ENCODE measurements around the gene DIS3L2.
"Not testable (repeated sequence)": the region's sequence is repeated elsewhere in the genome, so short reads cannot be mapped to it uniquely, and the experiment has no call there.

DIS3L2 gene

DNA sequence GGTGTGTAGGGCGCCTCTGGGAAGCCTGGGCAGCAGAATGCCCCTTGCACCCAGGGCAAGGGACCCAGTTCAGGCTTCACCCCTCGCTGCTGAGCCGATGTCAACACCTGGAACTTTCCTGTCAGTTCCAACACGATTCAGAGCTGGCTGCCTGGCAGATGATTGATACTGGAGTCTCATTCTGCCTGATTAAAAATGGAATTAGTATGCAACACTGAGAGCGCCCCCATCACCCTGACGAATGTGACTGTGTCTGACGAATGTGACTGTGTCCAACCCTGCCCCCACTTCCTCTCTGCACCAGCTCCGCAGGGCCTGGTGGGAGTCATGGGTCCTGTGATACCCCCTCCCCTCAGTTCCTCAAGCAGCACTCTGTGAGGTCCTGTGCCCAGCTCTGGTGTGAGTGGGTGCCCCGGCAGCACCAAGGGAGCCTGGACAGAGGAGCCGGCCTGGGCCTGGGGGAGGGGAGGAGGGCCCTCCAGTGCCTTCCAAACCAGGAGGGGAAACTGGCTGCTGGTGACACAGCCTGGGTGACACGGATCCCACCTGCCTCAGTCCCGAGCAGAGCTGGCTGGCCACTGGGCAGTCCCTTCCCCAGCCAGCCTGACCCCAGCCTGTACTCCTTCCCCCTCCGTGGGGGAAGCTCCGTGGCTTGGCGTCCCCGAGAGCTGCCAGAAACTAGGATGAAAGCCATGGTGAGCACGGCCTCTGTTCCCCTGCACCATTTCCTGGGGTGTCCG, 375.6 kb downstream of the DIS3L2 start:
- DNase-seq, result no peak

DNA sequence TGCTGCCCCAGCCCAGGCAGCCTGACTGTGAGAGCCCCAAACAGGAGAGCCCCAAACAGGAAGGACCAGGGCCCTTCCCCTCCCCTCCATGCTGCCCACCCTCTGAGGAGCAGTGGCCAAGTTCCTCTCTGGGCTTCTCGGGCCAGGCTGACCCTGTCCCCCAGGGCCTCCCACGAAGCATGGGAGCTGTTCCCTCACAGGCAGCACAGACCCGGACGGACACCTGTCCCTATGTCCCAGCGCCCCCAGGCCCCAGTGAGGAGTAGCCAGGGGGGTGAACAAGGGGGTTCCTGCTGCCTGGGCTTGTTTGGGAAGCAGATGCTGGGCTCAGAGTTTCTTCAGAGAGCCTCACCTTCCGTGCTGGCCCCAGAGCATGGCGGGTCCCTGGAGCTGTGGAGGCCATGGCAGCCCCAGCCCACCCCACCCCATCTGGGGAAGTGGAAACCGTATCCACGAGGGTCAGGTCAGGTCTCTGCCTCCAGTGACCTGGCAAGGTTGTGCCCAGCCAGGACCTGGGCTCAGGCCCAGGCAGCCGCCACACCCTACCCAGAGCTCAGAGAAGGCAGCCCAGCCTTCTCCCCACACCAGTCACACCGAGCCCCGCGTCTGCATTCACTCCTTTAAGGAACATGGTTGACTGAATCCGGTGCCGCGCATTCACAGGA, 376.7 kb downstream of the DIS3L2 start:
- not testable (repeated sequence) for DNase-seq

DNA sequence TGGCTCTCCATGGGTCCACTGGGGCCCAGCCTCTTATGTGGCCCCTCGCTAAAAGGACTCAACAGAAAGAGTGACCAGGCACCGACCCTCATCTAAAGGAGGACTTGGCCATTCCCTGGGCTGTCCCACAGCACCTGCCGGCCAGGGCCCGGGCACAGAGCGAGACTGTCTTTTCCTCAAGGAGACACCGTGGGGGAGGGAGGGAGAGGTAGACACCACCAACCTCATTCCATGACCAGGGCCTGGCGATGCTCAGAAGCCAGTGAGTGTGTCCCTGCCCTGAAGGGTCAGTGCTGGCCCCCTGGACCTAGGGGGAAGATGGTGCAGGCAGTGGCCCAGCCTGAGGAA, 377.2 kb downstream of the DIS3L2 start:
- DNase-seq, result no peak

DNA sequence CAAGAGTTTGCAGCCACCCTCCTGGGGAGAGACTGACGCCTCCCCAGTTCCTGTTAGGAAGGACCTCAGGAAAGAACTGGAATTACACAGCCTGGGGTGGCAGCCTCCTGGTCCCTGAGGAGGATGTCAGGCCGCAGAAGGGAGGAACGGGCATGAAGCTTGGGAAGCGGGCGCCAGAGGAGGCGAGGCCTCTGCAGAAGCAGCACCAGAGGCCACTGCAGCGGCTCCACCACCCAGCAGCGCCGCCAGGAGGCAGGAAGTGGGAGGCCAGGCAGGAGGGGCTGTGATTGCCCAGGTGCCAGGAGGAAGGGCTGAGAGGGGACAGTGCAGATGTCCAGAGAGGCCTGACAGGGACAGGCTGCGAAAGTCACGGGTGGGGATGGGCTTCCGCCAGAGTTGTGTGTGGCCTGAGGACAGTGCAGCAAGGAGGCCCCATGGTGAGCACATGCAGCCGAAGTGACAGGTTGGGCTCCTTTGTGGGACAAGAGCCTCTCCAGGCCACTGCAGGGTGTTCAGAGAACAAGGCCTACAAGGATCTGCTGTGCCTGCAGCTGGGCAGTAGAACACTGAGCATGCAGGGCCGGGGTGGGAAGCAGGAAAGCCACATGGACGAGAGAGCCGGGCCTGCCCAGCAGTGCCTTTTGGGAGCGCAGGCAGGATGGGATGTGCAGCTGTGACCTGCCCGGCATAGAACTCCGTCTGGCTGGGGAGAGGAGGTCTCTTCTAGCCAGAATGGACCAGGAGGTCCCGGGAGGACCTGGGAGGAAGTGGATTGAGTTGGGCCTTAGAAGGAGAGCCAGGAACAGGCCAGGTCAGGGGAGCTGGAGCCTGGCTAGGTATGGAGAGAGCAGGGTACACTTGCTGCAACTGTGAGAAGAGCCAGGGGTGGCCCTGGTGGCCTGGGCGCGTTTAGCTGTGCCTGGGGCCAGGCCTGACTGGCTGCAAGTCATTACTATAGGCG, 377.9 kb downstream of the DIS3L2 start:
- no peak for DNase-seq

DNA sequence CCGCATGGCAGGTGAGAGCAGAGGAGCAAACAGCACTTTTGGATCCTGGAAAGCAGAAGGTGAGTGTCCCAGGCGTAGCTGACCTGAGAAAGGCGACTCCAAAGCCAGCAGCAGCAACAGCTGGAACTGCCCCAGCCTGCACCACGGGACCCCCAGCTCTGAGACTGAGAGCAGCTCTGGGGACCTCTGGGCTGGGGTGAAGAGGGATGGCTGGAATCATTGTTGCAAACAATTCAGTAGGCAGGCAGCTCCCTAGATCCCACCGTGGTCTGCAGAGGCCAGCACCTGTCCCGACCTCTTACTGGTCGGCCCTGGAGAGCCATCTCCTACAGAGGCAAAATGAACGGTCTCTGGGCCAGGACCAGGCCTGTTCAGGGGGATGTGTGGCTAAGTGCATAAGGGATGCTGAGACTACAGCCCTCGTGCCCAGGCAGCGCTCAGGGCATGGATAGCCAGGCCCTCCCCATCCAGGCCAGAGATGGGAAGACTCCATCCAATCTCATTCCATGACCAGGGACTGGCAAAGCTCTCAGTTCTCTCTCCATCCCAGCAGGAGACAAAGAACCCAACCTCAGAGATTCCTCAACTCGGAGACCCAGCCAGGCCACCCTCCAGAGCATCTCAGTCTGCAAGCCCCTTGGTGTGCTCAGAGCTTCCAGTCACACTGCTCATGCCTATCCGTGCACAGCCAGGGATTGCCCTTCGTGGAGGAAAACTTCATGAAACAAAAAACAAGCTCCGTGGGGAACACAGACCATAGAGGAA, 378.8 kb downstream of the DIS3L2 start:
- DNase-seq, result no peak

DNA sequence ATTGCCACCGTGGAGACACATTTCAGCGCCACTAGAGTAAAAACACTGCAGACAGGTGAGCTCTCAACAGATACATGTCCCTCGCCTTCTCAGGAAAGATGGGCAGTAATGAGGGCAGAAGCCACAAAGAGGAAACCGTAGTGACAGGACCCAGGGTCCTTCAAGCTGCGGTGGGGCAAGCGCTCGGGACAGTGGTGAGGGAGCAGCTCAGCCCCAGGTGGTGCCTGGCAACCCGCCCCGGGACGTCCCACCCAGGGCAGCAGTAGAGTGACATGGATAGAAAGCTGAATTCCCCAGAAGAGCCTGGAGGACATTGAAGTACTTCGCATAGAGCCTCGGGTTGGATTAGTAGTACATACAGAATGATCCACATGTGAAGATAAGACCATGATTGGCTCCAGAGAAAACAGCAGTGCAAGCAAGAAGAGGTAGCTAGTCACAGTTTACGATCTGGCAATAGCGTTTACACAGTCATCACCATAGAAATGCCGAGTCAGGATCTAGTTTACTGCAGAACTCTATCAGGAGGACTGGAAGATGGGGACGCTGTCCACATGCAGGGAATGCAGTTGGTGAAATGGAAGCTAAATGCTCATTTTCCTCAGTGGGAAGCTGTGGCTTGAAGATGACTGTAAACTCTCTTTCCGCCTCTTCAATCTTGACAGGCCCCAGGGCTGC, 379.7 kb downstream of the DIS3L2 start:
- DNase-seq, result no peak

DNA sequence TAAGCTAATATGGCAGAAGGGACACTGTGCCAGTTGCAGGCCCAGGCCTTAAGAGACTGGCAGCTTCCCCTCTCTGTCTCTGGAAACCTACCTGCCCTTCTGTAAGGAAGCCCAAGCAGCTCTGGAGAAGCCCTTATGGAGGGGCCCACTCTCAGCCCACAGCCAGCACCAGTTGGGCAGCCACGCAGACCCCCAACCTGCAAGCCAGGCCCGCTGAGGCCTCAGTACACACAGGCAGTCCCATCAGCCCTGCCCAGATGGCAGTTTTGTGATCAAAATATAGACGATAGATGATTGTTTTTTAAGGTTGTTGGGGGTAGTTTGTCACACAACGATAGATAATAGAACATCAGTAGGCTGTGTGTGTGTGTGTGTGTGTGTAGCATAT, 380.2 kb downstream of the DIS3L2 start:
- DNase-seq, result no peak

DNA sequence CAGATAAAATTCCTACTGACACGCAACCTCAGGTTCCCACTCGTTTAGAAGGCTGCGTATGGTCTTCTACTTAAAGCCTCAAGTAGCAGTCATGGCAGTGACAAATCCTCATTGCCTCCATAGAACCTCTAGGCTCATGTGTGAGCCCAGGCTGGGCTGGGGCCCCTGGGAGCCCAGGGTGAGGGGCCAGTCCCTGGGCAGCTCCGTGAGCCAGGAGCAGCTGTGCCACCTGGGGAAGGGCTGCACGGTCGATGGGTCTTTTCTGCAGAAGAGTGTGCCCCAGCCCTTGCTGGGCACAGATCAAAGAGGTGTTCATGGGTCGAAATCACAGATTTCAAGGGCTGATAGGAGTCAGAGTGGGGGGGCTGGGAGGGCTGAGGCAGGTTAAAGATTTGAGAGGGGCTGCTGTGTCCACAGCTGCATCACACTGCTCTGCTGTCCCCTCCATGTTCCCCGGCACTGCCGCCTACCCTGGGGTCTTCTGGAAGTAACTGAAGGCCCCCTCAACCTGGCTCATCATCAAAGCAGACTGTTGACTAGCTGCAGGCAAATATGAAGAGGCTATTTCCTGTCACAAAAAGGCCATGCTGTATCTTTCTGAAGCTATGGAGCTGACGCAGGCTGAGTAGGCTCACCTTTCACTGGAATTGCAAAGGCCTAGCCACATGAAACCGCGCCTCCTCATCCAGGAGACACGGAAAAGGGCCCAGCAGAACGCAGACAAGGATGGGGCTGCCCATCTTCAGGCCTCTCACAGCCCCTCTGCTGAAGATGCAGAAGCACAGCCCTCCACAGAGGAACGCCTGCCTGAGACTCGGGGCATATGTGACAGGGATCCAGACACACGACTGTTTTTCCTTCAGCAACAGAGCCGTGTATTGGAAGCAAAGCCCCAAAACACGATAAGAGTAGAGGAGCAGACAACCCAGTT, 381.4 kb downstream of the DIS3L2 start:
- no peak for DNase-seq

DNA sequence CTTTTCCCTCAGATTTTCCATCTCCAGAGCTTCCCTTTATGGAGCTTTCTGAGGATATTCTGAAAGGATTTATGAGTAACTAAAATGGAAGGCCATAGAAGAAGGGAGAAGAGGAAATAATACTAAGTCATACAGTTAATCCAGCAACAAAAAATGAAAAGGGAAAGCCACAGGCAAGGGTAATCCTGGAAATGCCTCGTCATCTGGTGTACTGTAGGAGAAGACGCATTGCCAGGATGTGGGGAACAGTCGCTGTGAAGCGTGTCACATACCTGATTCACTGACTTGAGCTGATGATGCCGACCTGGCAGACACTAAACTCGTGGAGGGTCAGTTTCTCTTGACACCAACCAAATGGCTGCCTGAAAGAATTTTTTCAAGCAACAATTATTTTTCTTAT, 382.3 kb downstream of the DIS3L2 start:
- DNase-seq, result no peak

DNA sequence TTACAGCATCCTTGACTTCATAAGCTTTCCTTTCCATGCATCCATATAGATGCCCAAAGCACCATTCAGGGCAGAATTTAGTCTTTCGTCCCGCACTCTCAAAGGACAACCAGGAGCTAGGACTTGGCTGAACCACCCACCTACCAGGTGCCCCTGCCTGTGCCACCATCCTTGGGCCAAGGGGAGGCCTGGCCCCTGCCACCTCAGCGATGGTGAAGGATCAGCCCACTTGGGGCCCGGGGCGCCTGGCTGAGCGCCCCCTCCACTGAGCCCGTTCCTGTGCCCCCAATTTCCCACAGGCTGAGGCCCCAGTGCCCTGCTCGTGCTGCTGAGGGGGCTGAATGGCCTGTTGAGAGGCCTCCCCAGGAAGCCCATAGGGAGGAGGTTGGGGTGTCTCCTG, 383.7 kb downstream of the DIS3L2 start:
- DNase-seq, result no peak

DNA sequence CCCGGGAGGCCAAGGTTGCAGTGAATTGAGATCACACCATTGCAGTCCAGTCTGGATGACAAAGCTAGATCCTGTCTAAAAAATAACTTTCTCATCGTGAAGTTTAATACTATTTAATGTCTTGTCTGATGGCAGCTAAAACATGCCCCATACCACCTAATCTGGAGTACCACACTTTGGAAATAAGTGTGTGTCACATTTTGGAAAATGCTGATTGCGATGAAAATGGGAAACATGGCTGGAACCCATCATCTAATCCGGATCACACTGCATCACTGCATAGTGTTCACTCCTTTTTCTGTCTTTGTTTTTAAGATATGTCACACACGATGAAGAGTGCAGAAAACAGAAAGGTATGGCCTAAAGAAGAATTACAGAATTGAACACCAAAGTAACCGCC, 385.9 kb downstream of the DIS3L2 start:
- DNase-seq, result no peak

DNA sequence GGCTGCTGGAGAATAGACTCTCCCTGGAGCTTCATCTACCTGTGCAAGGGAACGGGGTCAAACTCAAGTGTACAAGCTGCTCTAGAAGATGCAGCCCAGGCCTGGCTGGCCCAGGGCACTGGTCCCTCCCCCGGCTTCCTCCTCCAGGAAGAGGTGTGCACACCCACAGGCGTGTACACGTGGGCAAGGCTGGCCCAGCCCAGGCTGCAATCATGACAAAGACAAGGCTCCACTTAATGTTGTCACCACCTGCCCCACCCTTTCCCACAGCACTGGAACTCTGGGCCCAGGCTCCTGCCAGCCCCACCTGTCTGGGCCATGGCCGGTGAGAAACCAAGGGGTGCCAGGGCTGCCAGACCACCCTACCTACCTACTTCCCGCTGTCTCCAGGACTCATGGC, 387.4 kb downstream of the DIS3L2 start:
- no peak for DNase-seq

DNA sequence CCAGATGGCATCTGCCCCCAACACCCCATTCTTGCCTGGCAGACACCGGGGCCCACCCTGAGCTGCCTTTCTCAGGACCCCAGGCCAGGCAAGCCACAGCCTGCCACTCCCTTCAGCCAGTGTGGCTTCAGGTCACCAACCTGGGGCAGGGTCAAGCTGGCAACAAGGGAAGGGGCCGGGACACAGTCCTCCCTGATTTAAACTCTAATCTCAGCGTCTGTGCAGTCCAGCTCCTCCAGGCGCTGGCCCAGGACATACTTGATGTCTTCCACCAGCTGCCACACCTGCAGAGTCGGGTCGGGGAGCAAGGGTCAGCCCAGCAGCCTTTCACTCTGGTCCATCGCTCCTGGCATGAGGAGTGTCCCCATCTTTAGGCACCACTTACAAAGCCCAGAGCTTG, 388.0 kb downstream of the DIS3L2 start:
- no peak for DNase-seq

DNA sequence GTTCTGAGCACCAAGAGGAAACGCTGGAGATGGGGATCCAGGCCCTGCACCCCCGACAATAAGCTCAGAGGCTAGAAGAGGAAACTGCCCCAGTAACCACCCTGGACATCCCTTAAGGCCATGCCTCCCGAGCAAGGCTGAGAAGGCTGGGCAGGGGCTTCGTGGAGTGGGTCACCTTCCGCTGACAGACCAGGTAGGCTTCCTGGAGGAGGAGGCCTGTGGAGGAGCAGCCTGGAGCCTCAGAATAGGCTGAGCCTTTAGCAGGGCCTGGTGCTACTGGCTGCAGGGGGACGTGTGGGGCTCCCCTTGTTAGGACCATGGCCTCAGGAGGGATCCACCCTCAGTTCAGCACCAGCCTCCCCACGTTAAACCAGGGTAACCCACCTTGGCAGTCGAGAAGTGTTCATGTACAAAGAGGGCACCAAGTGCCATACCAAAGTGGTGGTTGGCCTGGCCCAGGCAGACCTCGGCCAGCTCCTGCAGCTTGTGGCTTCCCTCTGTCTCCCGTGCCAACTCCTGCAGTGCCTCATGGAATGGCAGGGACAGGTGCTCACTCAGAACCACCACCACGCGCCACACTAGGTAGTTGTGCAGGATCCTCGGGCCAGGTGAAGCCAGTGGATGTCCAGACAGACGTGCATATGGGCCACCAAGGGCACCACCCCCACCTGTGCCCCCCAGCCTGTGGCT, 388.6 kb downstream of the DIS3L2 start:
- DNase-seq, result no peak

DNA sequence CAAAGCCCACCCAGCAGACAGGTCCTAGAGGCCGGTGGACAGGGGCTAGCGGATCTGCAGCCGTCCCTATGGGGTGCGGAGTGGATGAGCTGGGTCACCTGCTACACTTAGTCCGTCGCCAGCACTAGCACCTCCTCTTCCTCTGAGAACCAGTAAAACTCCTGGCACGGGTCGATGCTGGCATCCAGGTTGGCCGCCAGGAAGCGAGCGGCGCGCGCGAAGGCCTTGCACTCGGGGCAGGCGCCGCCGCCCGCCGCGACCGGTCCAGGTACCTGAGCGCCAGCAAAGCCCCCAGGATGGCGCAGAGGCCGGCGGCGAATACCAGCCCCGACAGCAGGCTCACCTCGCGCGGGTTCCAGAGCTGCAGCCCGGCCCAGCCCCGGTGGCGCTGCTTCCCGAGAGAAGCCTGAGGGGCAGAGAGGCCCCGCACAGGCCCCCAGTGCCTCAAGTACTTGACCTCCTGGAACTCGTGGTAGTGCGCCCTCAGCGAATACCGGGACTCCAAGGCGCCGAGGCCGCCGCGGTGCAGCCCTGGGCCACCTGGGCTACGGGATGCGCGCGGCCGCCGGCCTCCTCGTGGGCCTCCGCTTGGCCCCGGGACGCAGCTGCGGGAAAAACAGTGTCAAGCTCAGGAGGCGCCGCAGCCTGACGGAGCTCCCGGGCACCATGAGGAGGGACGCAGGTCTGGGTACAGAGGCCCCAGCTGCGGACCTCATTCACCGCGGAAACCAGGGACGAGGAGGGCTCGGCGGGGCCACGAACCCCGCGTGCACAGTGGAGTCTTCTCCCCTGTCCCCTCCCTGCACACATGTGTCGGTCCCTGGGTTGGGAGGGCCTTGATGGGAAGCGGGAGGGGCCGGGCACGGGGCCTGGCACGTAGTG, 389.5 kb downstream of the DIS3L2 start:
- no peak for DNase-seq

DNA sequence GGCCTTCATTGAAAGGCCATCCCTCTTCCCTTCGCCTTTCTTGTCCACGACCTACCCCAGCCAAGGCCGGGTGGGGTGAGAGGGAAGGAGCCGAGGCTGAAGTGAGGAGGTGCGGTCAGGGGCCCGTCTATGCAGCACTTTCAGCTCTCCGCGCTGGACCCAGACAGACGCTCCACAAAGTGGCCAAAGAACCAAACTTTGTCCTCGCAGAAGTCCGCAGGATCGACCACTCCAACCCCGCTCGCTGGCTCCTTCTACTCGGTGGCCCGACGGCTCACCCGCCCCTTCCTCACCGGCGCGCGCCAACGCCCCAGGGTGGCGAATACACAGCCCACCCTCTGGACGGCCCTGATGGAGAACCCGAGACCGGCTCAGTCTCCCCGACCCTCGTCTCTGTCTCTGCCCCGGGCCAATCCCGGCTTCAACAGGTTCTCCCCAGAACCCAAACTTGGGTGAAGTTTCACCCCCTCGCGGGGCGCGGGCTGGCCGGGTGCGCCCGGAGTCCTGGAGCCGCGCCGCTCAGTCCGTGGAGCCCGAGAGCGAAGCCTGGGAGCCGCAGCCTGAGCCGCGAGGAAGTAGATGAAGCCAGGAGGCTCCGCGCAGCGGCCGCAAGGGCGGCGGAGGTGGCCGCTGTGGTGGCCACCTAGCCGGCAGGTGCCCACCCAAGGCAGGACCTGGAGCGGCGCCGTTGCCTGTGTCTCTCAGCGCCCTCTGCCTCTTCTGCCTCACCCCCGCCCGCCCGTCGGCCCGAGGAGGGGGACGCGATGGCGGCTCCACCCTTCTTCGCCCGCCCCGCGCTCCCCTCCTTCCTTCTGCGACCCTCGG, 390.4 kb downstream of the DIS3L2 start:
- DNase-seq, result no peak

DNA sequence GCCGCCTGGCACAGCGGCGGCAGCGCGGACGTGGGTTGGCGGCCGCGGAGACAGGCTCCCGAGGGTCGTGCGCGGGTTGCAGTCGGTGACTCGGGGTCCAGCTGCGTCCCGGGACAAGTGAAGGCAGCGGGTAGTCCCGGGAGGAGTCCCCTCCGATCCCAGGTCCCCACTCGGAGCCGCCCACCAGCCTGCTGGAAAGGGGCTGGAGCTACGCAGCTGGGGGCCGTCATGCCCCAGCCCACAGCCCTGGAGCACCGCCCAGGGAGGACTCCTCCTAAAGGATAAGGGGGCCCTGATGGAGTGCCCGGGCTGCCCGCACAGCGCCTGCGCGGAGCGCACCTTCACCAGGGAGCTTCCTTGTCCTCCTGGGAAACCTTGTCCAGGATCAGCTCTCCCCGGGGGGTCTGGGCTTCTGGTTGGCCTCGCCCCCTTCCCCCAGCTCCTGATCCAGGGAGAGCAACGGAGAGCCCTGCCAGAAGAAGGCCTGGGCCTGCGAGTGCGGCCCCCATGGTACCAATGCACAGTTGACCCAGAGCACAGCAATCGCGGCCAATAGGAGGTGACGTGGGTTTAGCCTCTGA, 391.1 kb downstream of the DIS3L2 start:
- no peak for DNase-seq

DNA sequence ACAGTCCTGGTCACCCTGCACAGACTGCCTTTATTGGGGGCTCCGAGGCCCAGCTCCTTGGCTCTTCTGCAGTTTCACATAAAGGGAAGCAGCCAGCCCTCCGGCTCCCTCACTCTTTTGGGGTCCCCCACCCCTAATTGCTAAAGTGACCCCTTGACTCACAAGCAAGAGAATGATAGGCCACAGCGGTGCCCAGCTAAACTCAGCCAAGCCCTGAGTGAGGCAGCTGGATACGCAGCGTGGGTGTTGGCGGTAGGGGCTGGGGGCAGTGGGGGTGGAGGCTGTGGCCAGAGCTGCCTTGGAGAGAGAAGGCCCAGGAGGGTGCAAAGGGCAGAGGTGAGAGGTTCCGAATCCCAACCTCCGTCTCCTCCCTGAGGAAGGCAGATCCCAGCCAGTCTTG, 391.6 kb downstream of the DIS3L2 start:
- DNase-seq, result no peak

All from DMS 273 treated with DMSO at 0.1 percent for 48 hours (cell line).